Bronchial epithelial cell (primary cell): ENCODE measurements around the gene CLDN11. TPM values are rescaled to one million over a fixed set of nuclear protein-coding genes. Genes with fewer than 3 reads are reported as not detected.
A peak's percentile ranks its signal among the peaks of the same experiment; 100 is the strongest.

ENCODE experiments used
- DNase-seq: peaks from one replicate; pipeline ENCODE4 v3.0.0-alpha.2; 2010; ENCODE audit warnings: low read depth
- FAIRE-seq: peaks from 2 replicates; lab custom pipeline; 2011; peaks lifted over from hg19 to GRCh38; lab: Jason Lieb, UNC
- H3K27me3 ChIP-seq: 2 replicates; pipeline ENCODE4 v1.5.1; 2011; ENCODE audit warnings: low read length; ENCODE audit not compliant: control insufficient read depth, insufficient read depth
- H3K36me3 ChIP-seq: 2 replicates; pipeline ENCODE4 v1.5.1; 2011; ENCODE audit warnings: low read length; ENCODE audit not compliant: control insufficient read depth, insufficient read depth
- H3K4me3 ChIP-seq: 2 replicates; pipeline ENCODE4 v1.5.1; 2011; ENCODE audit warnings: mild to moderate bottlenecking, low read depth, low read length, control low read depth
- total RNA-seq: library from RNA; depleted of rRNA; stranded (reverse); fragments of >200 nt; gene quantifications from 2 replicates; pipeline ENCODE4 v1.2.1, GENCODE V29; 2014
- TF ChIP-seq, protein P1 (sequence below): IDR thresholded peaks from 2 replicates; pipeline ENCODE4 v1.5.1; 2011; ENCODE audit warnings: mild to moderate bottlenecking, moderate library complexity, low read length, control low read depth, inconsistent platforms; ENCODE audit not compliant: insufficient read depth, severe bottlenecking

Gene CLDN11
- total RNA-seq: 0.26 and 4.2 TPM in 2 replicates

DNA sequence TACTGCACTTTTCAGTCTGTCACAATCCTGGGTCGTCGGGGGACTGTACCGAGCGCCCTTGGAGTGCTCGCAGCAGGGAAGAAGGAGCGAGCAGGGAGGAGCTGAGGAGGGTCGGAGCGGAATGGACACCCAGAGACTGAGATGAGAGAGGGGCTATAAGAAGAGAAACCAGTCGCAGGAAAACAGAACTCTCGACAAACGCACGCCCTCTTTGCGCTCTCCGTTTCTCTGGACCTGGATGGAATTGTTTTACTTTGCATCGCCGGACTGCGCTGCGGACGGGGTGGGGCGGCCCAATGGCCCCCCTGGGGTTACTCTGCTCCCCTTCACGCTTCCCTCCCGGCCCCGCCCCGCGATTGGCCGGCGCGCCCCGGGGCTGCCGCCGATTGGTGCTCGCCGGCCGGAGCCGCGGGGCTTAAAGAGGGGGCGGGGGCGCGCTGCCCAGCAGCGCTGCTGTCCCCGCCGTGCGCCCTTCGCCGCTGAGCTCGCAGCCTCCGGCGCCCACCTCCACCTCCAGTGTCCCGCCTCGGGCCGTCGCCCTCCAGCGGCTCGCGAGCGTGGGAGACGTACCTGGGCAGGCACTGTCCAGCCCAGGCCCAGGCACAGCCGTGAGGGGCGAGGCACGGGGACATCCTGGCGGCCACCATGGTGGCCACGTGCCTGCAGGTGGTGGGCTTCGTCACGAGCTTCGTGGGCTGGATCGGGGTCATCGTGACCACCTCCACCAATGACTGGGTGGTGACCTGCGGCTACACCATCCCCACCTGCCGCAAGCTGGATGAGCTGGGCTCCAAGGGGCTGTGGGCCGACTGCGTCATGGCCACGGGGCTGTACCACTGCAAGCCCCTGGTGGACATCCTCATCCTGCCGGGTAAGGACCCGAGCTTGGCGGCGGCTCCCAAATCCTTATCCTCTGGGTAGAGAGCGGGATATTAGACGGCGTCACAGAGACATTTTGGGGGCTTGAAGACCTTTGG lies at the start of gene CLDN11:
Gene CLDN11 (plus strand): TSS at position 447 of the 977 bp plus-strand sequence. CDS start 199 bp downstream, at position 646.
- DNase-seq: no peak
- H3K36me3 ChIP-seq: no peaks in the 10 kb centered on the region
- peak within 1 kb of the TSS; percentile 24 for H3K4me3 ChIP-seq
- TF ChIP-seq, protein P1, sequence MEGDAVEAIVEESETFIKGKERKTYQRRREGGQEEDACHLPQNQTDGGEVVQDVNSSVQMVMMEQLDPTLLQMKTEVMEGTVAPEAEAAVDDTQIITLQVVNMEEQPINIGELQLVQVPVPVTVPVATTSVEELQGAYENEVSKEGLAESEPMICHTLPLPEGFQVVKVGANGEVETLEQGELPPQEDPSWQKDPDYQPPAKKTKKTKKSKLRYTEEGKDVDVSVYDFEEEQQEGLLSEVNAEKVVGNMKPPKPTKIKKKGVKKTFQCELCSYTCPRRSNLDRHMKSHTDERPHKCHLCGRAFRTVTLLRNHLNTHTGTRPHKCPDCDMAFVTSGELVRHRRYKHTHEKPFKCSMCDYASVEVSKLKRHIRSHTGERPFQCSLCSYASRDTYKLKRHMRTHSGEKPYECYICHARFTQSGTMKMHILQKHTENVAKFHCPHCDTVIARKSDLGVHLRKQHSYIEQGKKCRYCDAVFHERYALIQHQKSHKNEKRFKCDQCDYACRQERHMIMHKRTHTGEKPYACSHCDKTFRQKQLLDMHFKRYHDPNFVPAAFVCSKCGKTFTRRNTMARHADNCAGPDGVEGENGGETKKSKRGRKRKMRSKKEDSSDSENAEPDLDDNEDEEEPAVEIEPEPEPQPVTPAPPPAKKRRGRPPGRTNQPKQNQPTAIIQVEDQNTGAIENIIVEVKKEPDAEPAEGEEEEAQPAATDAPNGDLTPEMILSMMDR: no peak
- no peak for FAIRE-seq
- peaks cover 13% of the 10 kb centered on the region for H3K27me3 ChIP-seq

DNA sequence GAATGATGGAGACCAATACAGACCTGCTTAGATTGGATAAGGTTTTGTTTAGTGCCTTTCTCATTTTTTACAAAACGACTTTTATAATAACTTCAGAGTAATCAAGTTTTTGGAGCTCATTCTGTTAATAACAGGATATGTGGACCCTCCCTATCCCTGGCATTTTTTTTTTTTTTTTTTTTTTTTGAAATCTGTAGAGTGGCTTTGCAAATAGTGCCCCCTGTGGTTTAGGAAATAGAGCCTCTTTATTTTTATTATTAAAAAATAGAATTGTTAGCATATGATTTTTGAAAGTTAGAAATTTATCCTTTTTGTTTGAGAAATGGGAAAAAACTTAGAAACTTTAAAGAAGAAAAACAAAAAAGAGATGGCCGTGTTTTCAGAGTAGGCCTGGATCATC lies 49.7 kb upstream of the CLDN11 start:
- no peaks in the 10 kb centered on the region for H3K36me3 ChIP-seq
- FAIRE-seq (no peak), DNase-seq (no peak)
- H3K27me3 ChIP-seq: no peaks in the 10 kb centered on the region
- H3K4me3 ChIP-seq: no peak overlapping the region
- TF ChIP-seq, protein P1: no peak

DNA sequence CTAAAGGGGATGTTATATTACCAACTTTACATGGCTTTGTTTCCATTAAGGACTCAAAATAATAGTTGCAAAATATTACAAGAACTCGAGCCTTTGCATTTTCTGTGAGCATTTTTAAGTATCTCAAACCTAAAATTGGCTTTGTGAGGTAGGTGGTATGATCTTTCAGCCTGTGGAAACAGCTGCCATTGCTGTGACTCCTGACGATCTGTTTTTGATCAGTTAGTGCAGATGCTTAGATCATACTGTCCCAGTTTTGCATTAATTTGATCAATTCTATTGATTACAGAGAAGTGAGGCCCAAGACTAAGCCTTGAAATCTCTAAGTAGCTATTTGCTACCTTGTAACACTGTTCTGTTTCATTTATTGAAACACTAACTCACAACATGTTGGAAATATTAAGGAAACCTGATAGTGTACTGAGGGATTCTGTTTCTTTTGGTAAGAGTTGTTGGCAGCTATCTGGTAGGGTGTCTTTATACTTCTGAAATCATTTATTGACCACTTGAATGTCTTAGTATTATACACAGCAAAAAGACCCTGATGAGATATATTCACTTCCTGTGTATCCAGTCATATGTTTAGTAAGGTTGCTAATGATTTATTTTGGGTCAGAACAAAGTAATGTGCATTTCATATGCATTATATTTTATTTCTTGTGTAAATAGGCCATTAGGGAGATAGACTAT lies 46.3 kb upstream of the CLDN11 start:
- FAIRE-seq (no peak), DNase-seq (no peak)
- no peak overlapping the region for H3K4me3 ChIP-seq
- no peaks in the 10 kb centered on the region for H3K36me3 ChIP-seq
- TF ChIP-seq, protein P1: no peak
- H3K27me3 ChIP-seq: no peaks in the 10 kb centered on the region

DNA sequence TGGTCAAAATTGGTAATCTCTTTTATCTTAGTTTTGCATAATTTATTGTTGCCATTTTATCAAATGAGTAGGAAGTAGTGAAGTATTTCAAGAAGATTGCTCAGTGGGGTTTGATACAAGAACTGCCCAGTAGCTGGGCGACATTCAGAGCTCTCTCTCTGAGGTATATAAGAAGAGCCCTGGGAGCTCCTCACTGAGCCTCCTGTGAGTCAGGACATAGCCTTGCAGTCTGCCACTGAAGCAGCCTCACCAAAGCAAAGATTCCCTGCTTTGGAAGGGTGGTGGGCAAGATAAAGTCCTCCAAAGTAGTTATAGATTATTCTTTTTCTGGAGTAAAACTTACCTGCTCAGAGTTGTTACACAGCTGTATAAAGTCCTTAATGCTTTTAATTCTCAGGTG lies 35.1 kb upstream of the CLDN11 start:
- TF ChIP-seq, protein P1: no peak
- Histone ChIP-seq H3K27me3 (no peaks in the 10 kb centered on the region), H3K4me3 (no peak overlapping the region), H3K36me3 (peaks cover 7% of the 10 kb centered on the region)
- DNase-seq (no peak), FAIRE-seq (no peak)

DNA sequence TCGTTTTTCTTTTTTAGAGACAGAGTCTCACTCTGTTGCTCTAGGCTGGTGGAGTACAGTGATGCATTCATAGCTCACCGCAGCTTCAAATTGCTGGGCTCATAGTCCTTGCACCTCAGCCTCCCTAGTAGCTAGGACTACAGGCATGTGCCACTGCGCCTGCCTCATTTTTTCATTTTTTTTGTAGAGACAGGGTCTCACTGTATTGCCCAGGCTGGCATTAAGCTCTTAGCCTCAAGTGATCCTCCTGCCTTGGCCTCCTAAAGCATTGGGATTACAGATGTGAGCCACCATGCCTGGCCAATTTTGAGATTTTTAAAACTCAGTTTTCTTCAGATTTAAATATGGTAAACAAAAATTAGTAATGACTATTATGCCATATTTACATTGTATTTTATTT lies 32.2 kb upstream of the CLDN11 start:
- no peak for DNase-seq
- Histone ChIP-seq H3K27me3 (no peaks in the 10 kb centered on the region), H3K36me3 (peaks cover 4% of the 10 kb centered on the region), H3K4me3 (no peak overlapping the region)
- no peak for FAIRE-seq
- TF ChIP-seq, protein P1: no peak
